Uterus (tissue), 4 donors: ENCODE results near the gene PHC1. TPM values are rescaled to one million over a fixed set of nuclear protein-coding genes. Genes with fewer than 3 reads are reported as not detected.

ENCODE experiments used
- DNase-seq, 2 donors: peaks; one replicate each; pipeline ENCODE4 v3.0.0-alpha.2; 2019 to 2020
- H3K27ac ChIP-seq, 2 donors: fragments of 200-600 bp; sonication (generic); 1 replicate in 1 of 2; 2 replicates in 1 of 2; pipeline ENCODE4 v1.5.1; 2016 to 2018
- H3K27me3 ChIP-seq, 2 donors: fragments of 200-600 bp; sonication (generic); one replicate each; pipeline ENCODE4 v1.5.1; 2018 to 2019; ENCODE audit warnings: control low read depth in 1 of 2
- H3K36me3 ChIP-seq, 2 donors: fragments of 200-600 bp; sonication (generic); one replicate each; pipeline ENCODE4 v1.5.1; 2019; ENCODE audit warnings: control low read depth in 1 of 2
- H3K4me1 ChIP-seq, 2 donors: fragments of 200-600 bp; sonication (generic); one replicate each; pipeline ENCODE4 v1.5.1; 2018 to 2019; ENCODE audit warnings: control low read depth in 1 of 2
- H3K4me3 ChIP-seq, 2 donors: fragments of 200-600 bp; sonication (generic); 1 replicate in 1 of 2; 2 replicates in 1 of 2; pipeline ENCODE4 v1.5.1; 2018 to 2019; ENCODE audit warnings: mild to moderate bottlenecking in 1 of 2
- H3K9me3 ChIP-seq, 2 donors: fragments of 200-600 bp; sonication (generic); one replicate each; pipeline ENCODE4 v1.5.1; 2019; ENCODE audit warnings: control low read depth in 1 of 2
- CTCF ChIP-seq, 4 experiments: fragments of 200-600 bp in 2 of 4; fragments of 450-650 bp in 2 of 4; sonication (generic) in 2 of 4; IDR thresholded peaks; one replicate each; pipeline ENCODE4 v1.5.1; 2016 to 2019; ENCODE audit warnings: antibody characterized with exemption in 4 of 4, mild to moderate bottlenecking in 2 of 4, moderate library complexity in 1 of 4
- POLR2A ChIP-seq, 2 donors: fragments of 450-650 bp; IDR thresholded peaks; one replicate each; pipeline ENCODE4 v1.6.1; 2016; ENCODE audit warnings: antibody characterized with exemption in 2 of 2, mild to moderate bottlenecking in 1 of 2, moderate library complexity in 1 of 2
- intact Hi-C: fragments of 100-400 bp; cut with DNase I; formaldehyde crosslinking; loops from one replicate; pipeline ENCODE4 v1.15.1; 2023; ENCODE audit warnings: low total_unique reads
- total RNA-seq, 4 donors: library from RNA; depleted of rRNA in 3 of 4; stranded (reverse); fragments of >200 nt in 3 of 4; gene quantifications; one replicate each; pipeline versions ENCODE4 v1.1.0 to v1.2.4, GENCODE V29; 2014 to 2023
- donor health status: DM: yes; HTN: yes; CAD: no.

Gene PHC1
- total RNA-seq, 4 donors from 2014 or later: 27.7 to 82.0 (median 53.7) TPM

GRCh38 chr12:8960176-8960575, 45.9 kb downstream of the PHC1 start:
- no peak for DNase-seq
- Histone ChIP-seq H3K36me3 (no peaks in the 10 kb centered on the region), H3K4me1 (no peaks in the 10 kb centered on the region), H3K9me3 (no peaks in the 10 kb centered on the region), H3K27ac (no peak overlapping the region), H3K27me3 (no peaks in the 10 kb centered on the region), H3K4me3 (no peak overlapping the region)
- intact Hi-C loops: no loop called here
- TF ChIP-seq CTCF (IDR thresholded peaks at IDR 0.05) (no peak), POLR2A (IDR thresholded peaks at IDR 0.05) (no peak)

GRCh38 chr12:8968761-8969160, 54.5 kb downstream of the PHC1 start:
- Histone ChIP-seq H3K36me3 (no peaks in the 10 kb centered on the region), H3K9me3 (peaks cover 2 to 7% of the 10 kb centered on the region in 2 donors), H3K4me1 (no peaks in the 10 kb centered on the region), H3K27me3 (no peaks in the 10 kb centered on the region), H3K4me3 (no peak overlapping the region), H3K27ac (no peak overlapping the region)
- DNase-seq: no peak
- TF ChIP-seq CTCF (IDR thresholded peaks at IDR 0.05) (no peak), POLR2A (IDR thresholded peaks at IDR 0.05) (no peak)
- intact Hi-C loops: no loop called here

DNA sequence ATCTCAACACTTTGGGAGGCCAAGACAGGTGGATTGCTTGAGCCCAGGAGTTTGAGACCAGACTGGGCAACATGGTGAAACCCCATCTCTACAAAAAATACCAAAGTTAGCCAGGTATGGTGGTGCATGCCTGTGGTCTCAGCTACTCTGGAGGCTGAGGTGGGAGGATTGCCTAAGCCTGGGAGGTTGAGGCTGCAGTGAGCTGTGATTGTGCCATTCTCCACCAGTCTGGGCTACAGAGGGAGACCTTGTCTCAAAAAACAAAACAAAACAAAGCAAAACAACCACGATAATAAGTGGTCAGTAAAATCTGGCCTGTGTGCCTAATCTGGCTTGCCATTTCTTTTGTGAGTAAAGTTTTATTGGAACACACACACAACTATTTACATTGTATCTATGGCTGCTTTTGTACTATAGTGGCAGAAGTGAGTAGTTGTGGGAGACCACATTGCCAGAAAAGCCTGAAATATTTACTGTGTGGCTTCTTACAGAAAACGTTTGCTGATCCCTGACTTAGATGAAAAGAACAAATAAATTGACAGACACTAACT, 55.6 kb downstream of the PHC1 start:
- no peaks in the 10 kb centered on the region for H3K27me3 ChIP-seq
- H3K4me3 ChIP-seq: no peak overlapping the region
- H3K27ac ChIP-seq: no peak overlapping the region
- no peak for DNase-seq
- no peaks in the 10 kb centered on the region for H3K36me3 ChIP-seq
- intact Hi-C loops: no loop called here
- H3K9me3 ChIP-seq: peaks cover 2 to 7% of the 10 kb centered on the region in 2 donors
- TF ChIP-seq CTCF (IDR thresholded peaks at IDR 0.05) (no peak), POLR2A (IDR thresholded peaks at IDR 0.05) (no peak)
- H3K4me1 ChIP-seq: no peaks in the 10 kb centered on the region

GRCh38 chr12:8970432-8970831, 56.1 kb downstream of the PHC1 start:
- no peak overlapping the region for H3K4me3 ChIP-seq
- intact Hi-C loops: no loop called here
- no peak for DNase-seq
- peaks cover 2 to 7% of the 10 kb centered on the region in 2 donors for H3K9me3 ChIP-seq
- H3K27ac ChIP-seq: no peak overlapping the region
- no peaks in the 10 kb centered on the region for H3K27me3 ChIP-seq
- TF ChIP-seq CTCF (IDR thresholded peaks at IDR 0.05) (no peak), POLR2A (IDR thresholded peaks at IDR 0.05) (no peak)
- no peaks in the 10 kb centered on the region for H3K4me1 ChIP-seq
- H3K36me3 ChIP-seq: no peaks in the 10 kb centered on the region

GRCh38 chr12:8980137-8980536, 65.8 kb downstream of the PHC1 start:
- intact Hi-C loops: no loop called here
- H3K4me3 ChIP-seq: no peak overlapping the region
- no peaks in the 10 kb centered on the region for H3K4me1 ChIP-seq
- no peaks in the 10 kb centered on the region for H3K36me3 ChIP-seq
- no peak overlapping the region for H3K27ac ChIP-seq
- H3K9me3 ChIP-seq: peaks cover 0 to 5% of the 10 kb centered on the region in 2 donors
- TF ChIP-seq CTCF (IDR thresholded peaks at IDR 0.05) (no peak), POLR2A (IDR thresholded peaks at IDR 0.05) (no peak)
- H3K27me3 ChIP-seq: no peaks in the 10 kb centered on the region
- DNase-seq: no peak
